Pancreas (tissue), 10 donors: ENCODE measurements around the gene ATP1A2. TPM values are rescaled to one million over a fixed set of nuclear protein-coding genes. Genes with fewer than 3 reads are reported as not detected.

ENCODE experiments used
- ATAC-seq, 4 donors: fragments of 200-7000 bp; cut with Tn5 transposase; one replicate each; pipeline versions ENCODE4 v1.8.0 to v1.9.1; 2020; ENCODE audit warnings: mild to moderate bottlenecking in 4 of 4, moderate library complexity in 4 of 4
- DNase-seq, 6 donors: peaks; one replicate each; pipeline ENCODE4 v3.0.0-alpha.2; 2020
- FAIRE-seq: peaks from 2 replicates; lab custom pipeline; 2012; peaks lifted over from hg19 to GRCh38; lab: Jason Lieb, UNC
- H3K27ac ChIP-seq, 4 donors: fragments of 200-600 bp; sonication (generic); 1 replicate in 3 of 4; 2 replicates in 1 of 4; pipeline versions ENCODE4 v1.5.0 to v1.8.0; 2020
- H3K27me3 ChIP-seq, 4 donors: fragments of 200-600 bp; one replicate each; pipeline ENCODE4 v1.8.0; 2021
- H3K36me3 ChIP-seq, 3 donors: fragments of 200-600 bp; sonication (generic) in 1 of 3; one replicate each; pipeline versions ENCODE4 v1.5.0 to v1.8.0; 2020 to 2021
- H3K4me1 ChIP-seq, 3 donors: fragments of 200-600 bp; one replicate each; pipeline ENCODE4 v1.8.0; 2021
- H3K4me3 ChIP-seq, 4 donors: fragments of 200-600 bp; sonication (generic) in 2 of 4; one replicate each; pipeline versions ENCODE4 v1.5.0 to v1.8.0; 2020 to 2021
- H3K9me3 ChIP-seq, 4 donors: fragments of 200-600 bp; one replicate each; pipeline ENCODE4 v1.8.0; 2021
- CTCF ChIP-seq, 4 donors: fragments of 200-600 bp; sonication (generic) in 3 of 4; IDR thresholded peaks; one replicate each; pipeline versions ENCODE4 v1.5.0 to v1.8.0; 2021; ENCODE audit warnings: antibody characterized with exemption in 4 of 4
- WGBS, 2 donors: extraction: QIAGEN DNeasy Blood & Tissue Kit; methylation state at CpG; one replicate each; pipeline ENCODE4 v1.1.7; 2013; 5-methylcytosine and 5-hydroxymethylcytosine counted together
- intact Hi-C, 3 donors: fragments of 100-400 bp; cut with DNase I; formaldehyde crosslinking; loops; one replicate each; pipeline versions ENCODE4 v1.11.1 to v1.14.2; 2022
- polyA plus RNA-seq, 2 donors: library from polyadenylated mRNA; stranded (reverse); fragments of 200-250 nt; gene quantifications; one replicate each; pipeline ENCODE4 v1.2.3, GENCODE V29; 2013
- total RNA-seq, 6 donors: library from RNA; stranded (reverse); fragmentation: NEBNext Ultra II Directional in 4 of 6; extraction: Animal tissue kit (Norgen Biotek cat#: 25700) in 4 of 6; gene quantifications; one replicate each; pipeline versions ENCODE4 v1.2.1 to v1.2.4, GENCODE V29; 2021 to 2023
- donor health status: healthy with polysubstance abuse.
- donor health status: DM: no; HTN: no; CAD: no; lungs with moderate emphysema.
- donor health status: DM: no; HTN: no; CAD: no.
- donor health status: control.
- donor health status: control.
- donor health status: Bipolar disorder and iron deficiency.
- donor health status: DM: yes; HTN: yes; CAD: no.
- donor health status: DM: no; HTN: no; CAD: no.
- donor health status: DM: no; HTN: no; CAD: no.
- donor health status: DM: yes; HTN: yes; CAD: no.

ATP1A2 gene
- total RNA-seq (1 to 10 TPM in 1 of 6 donors, under 1 TPM in 5; 0.34 to 2.7 (median 0.45) TPM), polyA plus RNA-seq (1 to 10 TPM in 1 of 2 donors, under 1 TPM in 1; 0.89 to 1.6 TPM)

DNA sequence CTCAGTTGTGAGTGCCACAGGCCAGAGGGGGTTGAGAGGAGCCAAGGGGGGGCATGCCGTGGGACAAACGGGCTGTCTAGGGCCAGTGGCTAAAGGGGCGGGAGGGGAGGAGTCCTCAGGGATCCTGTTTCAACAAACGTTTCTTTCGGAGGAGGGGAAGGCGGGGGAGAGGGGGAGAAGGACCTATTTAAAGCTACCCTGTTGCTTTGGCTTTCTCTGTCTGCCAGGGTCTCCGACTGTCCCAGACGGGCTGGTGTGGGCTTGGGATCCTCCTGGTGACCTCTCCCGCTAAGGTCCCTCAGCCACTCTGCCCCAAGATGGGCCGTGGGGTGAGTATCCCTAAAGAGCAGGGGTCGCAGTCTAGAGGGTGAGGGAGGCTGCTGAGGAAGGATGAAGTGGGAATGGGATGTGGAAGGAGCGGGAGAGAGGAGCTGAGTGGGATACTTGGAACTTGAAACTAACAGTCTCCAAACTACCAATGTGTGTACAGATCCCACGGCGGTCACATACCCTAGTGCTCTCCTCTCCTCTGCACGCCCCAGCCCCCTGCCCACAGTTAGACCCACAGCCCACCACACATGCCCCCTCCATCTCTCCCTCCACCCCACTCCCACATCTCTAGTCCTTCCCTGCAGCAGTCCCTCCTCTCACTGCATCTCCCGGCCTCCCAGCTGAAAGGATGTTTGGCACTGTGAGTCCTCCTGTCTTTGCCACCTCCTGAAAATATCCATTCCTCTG lies at the start of gene ATP1A2:
ATP1A2 (plus strand) TSS at position 215 of the 738 bp plus-strand sequence; CDS start at position 318, 103 bp downstream.
- DNase-seq (no peak), ATAC-seq (no peak), FAIRE-seq (no peak)
- H3K36me3 ChIP-seq, result no peaks in the 10 kb centered on the region
- no peaks in the 10 kb centered on the region for H3K4me1 ChIP-seq
- H3K4me3 ChIP-seq, result no peak within 1 kb of the TSS
- no peak within 1 kb of the TSS for H3K27ac ChIP-seq
- no peaks in the 10 kb centered on the region for H3K27me3 ChIP-seq
- intact Hi-C loops, result no loop called here
- WGBS, 2 donors, result 33 to 40% methylated on average over 16 of the region's 16 CpGs
- no peak for TF ChIP-seq CTCF (IDR thresholded peaks at IDR 0.05)
- no peaks in the 10 kb centered on the region for H3K9me3 ChIP-seq

- no peak for TF ChIP-seq CTCF (IDR thresholded peaks at IDR 0.05)
- no peaks in the 10 kb centered on the region for H3K9me3 ChIP-seq
- no peak for DNase-seq
- H3K27ac ChIP-seq, result no peak overlapping the region
- no peaks in the 10 kb centered on the region for H3K27me3 ChIP-seq
- no peak for FAIRE-seq
- intact Hi-C loops, result no loop called here
- H3K4me1 ChIP-seq, result peaks cover 0 to 7% (median 7%) of the 10 kb centered on the region in 3 donors
- no peaks in the 10 kb centered on the region for H3K36me3 ChIP-seq
- 62 to 72% methylated on average over 6 of the region's 6 CpGs for WGBS, 2 donors
- no peak overlapping the region for H3K4me3 ChIP-seq
- no peak for ATAC-seq
Measured at GRCh38 chr1:160066829-160067745, 48.5 kb upstream of the ATP1A2 start.

DNA sequence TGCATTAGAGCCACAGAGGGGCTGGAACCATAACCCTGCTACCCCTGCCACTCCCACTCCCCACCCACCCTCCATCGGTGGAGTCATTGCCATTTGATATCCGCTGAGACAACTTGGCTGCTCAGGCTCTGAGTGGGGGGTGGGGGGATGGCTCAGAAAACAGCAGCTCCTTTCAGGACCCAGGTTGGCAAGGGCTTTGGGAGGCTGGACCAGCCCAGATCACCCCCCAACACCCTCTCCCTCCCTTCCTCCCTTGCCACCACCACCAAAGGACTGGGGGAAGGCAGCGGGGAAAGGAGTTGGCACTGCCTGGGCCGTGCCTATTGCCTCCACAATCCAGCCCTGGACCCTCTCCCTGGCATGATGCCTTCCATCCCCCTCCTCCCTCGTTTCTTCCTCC lies 47.3 kb upstream of the ATP1A2 start:
- FAIRE-seq (no peak), DNase-seq (no peak), ATAC-seq (no peak)
- H3K4me1 ChIP-seq, result peaks cover 0 to 7% (median 7%) of the 10 kb centered on the region in 3 donors
- intact Hi-C loops, result no loop called here
- TF ChIP-seq CTCF (IDR thresholded peaks at IDR 0.05), result no peak
- no peaks in the 10 kb centered on the region for H3K36me3 ChIP-seq
- no peaks in the 10 kb centered on the region for H3K27me3 ChIP-seq
- no peaks in the 10 kb centered on the region for H3K9me3 ChIP-seq
- WGBS, 2 donors, result 66 to 72% methylated on average over 5 of the region's 5 CpGs
- H3K4me3 ChIP-seq, result no peak overlapping the region
- H3K27ac ChIP-seq, result no peak overlapping the region

GRCh38 chr1:160069460-160070231 lies 45.9 kb upstream of the ATP1A2 start, which contains the start of gene KCNJ10:
TSS of gene KCNJ10 (minus strand) at chr1:160070160. CDS start at chr1:160042532, 27,628 bp downstream.
- FAIRE-seq, result no peak
- TF ChIP-seq CTCF (IDR thresholded peaks at IDR 0.05), result no peak
- intact Hi-C loops, result no loop called here
- DNase-seq, result peak in 3 of 6 donors; percentile 23 to 80 (median 67)
- WGBS, 2 donors, result 21 to 22% methylated on average over 27 to 32 of the region's 32 CpGs
- ATAC-seq, result peak in 3 of 4 donors; percentile 33 to 67 (median 56)
- H3K4me3 ChIP-seq, result peak within 1 kb of the TSS; percentile 26 to 60 (median 44)
- H3K9me3 ChIP-seq, result no peaks in the 10 kb centered on the region
- H3K36me3 ChIP-seq, result no peaks in the 10 kb centered on the region
- H3K27ac ChIP-seq, result no peak within 1 kb of the TSS
- H3K27me3 ChIP-seq, result no peaks in the 10 kb centered on the region
- peaks cover 0 to 7% (median 7%) of the 10 kb centered on the region in 3 donors for H3K4me1 ChIP-seq
